GM21717 (cell line): ENCODE results near the gene PRKAR1B.

Experiments
- ATAC-seq: cut with Tn5 transposase; IDR thresholded peaks from one replicate; pipeline ENCODE4 v1.9.1; 2021; ENCODE audit warnings: mild to moderate bottlenecking, moderate library complexity; ENCODE audit not compliant: unreplicated experiment

PRKAR1B gene

DNA sequence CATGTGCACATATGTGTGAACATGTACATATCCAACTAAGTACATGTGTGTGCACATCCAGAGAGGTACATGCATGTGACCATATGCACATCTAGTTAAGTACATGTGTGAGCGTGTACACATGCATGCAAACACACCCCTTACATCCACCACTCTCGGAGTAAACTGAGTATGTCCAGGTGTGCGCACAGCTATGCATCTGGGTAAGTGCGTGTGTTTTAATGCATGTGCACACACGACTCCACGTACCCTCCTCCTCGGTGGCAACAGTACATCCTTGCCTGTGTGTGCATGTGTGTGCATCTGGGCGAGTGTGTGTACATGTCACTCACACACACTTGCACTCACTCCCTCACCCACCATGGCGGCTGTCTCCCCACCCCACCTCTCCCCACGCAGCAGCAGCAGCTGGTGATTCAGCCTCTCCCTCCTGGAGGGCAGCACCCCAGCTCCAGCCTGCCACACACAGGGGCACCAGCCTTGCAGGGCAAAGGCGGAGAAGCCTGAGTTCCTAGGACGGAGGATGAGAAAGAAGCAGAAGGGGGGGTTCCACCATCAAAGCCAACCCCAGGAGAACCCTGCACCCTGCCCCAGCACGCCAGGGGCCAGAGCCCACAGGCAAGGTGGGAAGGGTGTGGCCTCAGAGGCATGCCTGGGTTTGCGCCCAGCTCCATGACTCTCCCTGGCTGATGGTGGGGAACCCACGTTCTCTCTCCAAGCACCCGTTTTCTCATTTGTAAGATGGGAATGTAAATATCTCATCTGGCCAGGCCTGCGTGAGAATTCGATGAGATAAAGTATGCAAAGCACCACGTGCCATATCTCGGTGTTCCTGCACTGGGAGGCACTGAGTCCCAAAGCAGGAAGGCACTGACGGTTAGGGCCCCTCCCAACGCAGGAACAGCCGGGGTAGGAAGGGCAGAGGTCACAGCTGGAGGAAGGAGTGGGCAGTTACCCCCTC lies 28.3 kb downstream of the PRKAR1B start:
- ATAC-seq = no peak

DNA sequence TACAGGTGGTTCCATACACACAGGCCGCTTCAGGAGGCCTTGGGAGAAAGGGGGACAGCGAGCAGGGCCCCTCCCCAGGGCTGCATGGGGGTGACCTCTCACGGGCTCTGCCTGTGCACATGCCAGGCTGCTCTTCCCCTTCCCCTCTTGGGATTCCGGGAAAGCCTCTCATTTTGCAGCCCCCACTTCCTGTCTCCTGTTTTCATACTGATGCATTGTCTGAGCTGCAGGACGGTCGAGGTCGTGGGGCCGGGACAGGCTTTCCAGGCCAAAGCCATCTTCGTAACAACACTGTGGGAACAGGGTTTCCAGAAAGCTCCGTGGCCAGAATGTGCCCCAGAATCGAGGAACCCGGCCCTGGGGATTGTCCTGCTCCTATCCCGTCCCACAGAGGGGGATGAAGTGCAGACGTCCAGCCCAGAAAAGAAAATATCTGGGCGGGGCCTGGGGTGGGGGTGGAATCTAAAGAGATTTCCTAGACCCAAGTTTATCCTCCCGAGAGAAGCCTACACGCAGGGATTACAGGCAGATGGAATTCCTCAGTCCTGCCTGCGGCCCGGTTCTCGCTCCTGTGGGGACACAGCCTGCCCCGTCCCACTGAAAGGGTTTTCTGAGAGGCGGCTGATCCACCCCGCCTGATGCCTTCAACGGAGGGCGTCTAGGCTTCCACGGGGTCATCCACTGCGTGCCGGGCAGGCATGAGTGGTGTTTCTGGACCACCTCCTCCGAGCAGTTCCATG lies 30.1 kb downstream of the PRKAR1B start:
- ATAC-seq = no peak

DNA sequence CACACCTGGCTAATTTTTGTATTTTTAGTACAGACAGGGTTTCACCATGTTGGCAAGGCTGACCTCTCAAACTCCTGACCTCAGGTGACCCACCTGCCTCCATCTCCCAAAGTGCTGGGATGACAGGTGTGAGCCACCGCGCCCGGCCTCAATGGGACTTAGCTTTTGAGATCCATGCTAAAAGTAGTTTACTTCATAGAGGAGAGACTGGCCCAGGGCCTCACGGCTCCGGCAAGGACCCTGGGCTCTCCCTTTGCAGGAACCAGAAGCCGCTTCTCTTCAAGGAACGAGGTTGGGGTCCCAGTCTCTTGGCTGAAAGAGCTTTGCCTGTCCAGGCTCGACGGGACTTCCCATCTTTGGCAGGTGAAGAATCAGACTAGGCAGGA lies 30.7 kb downstream of the PRKAR1B start:
- ATAC-seq = no peak

DNA sequence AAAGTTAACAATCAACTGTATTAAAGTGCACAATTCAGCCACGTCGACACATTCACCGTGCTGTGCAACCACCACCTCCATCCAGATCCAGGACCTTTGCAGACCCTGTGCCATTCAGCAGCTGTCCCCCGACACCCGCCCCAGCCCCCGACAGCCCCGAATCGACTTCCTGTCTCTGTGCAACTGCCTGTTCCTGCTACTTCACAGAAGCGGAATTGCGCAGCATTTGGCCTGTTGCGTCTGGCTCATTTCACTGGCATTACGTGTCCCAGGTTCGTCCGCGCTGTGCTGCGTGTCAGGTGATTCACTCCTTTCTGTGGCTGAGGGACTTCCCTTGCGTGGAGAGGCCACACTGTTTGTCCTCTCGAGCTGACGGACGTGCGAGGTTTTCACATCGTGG lies 33.8 kb downstream of the PRKAR1B start:
- no peak for ATAC-seq

DNA sequence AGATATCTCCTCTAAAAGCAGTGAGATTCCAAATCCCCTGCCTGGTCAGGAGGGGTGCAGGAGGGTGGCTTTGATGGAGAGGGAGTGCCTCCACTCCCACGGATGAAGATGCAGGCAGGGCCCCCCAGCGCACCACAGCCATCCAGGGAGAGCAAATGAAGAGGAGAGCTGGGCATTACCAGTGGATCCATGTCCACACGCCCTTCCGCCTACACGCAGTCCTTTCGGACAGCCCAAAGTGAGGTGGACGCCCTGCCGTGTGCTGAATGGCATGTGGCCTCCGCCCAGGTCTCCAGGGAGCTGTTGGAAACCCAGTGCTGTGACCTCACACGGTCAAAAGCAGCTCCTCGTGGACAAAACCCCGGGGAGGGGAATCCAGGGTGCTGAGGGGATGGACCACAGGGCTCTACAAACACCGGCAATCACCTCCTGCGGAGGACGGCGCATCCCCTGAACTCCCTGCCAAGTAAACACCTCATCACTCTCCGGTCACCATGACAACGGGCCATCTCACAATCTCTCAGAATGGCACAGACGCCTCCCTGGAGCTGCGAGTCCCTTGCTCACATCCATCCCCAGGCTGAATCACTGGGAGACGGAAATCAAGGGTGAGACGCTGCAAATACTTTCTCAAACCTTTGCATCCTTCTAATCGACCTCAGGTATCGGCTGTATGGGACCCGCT lies 35.6 kb downstream of the PRKAR1B start:
- no peak for ATAC-seq

DNA sequence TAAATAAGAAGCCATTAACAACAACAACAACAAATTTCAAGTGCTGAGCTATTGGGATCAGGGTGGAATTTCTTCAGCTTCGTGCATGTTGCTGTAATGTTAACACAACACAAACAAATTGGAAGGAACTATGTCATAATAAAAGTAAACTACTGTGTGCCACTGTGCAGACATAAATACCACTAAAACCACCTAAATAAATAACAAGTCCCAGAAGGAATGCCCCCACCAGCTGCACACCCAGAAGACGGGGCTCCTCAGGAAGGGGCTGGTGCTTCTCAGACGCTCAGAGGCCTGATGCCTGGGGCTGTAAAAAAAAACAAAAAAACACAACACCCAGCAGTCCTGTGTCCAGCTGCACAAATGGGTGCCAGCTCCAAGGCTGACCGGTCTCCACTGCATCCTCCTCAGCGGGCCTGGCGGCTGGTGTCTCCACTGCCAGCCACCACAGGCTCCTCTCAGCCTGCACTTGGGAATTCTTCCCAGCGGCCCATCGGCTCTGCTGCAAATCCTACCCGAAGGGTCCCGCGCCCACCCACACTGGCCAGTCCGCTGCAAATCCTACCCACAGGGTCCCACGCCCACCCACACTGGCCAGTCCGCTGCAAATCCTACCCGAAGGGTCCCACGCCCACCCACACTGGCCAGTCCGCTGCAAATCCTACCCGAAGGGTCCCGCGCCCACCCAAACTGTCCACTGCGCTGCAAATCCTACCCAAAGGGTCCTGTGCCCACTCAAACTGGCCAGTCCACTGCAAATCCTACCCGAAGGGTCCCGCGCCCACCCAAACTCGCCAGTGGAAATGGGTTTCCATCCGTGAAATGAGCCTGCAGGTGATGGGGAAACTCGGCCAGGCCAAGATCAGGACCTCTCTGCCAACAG lies 36.4 kb downstream of the PRKAR1B start:
- ATAC-seq = no peak

DNA sequence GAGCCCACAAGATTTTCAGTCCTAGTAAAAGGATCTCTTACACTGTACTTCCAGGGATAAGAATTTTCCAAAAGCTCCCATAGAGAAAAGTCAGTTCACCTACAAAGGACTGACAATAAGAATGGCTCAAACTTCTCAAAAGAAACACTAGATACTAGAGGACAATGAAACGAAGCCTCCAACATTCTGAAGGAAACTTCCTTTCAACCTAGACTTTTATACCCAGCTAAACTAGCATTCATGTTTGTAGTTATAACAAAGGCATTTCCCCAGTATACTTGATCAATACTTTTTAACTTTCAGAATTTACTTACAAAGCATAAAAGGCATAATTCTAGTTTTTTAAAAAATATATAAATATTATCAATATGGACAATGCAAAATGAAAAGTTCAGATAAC lies 41.5 kb downstream of the PRKAR1B start:
- ATAC-seq = no peak

DNA sequence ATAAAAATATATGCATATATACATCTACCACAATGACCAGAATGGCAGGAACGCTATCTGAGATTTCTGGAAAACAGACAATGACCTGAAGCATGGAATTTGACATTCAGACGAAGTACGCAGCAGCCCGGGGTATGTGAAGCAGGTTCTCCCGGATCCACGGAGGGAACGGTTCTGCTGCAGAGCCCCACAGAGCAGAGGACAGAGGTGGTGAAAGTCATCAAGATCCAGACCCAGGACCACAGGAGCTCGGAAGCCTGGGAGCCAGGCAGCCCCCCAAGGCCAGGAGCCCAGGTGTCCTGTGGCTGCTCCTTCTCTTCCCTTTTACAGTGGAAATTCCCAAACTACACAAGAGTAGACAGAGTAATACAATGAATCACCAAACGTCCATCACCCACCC lies 42.7 kb downstream of the PRKAR1B start:
- ATAC-seq = no peak

DNA sequence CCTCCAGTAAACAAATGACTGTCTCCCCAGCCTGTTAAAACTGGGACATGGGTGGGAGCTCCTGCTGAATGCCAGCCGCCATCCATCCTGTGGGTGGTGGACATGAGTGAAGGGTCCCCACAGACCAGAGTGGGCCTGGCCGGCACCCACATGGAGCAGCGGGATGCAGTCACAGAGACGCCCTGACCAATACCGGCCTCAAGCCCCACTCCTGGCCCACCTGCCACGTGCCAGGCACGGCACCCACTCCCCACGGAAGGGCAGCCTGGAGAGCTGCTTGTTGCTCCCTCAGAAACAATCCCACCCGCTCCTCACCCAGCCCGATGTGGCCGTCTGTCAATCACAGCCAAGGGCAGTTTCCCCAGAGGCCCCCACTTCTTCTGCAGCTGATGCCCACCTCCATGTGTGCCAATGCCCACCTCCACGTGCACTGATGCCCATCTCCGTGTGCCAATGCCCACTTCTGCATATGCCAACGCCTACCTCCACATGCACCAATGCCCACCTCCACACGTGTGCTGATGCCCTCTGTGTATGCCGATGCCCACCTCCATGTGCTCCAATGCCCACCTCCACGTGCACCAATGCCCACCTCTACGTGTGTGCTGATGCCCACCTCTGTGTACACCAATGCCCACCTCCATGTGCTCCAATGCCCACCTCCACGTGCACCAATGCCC lies 43.4 kb downstream of the PRKAR1B start:
- no peak for ATAC-seq

DNA sequence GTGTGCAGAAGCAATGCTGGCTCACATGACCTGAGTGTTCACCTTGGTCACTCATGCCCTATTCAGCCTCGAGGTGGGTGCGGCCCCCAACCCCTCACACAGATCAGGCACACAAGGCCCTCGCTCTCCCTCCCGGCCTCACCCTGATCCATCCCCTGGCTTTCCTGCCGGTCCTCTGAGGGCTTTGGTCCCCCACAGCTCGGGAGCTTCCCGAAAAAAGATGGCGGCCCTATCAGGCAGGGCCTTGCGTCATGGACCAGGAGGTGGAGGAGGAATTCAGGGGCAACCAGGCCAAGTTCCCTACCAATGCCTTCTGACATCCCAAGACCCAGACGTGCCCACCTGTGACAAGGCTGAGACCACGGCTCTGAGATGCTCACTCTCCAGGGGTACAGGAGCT lies 44.3 kb downstream of the PRKAR1B start:
- no peak for ATAC-seq

DNA sequence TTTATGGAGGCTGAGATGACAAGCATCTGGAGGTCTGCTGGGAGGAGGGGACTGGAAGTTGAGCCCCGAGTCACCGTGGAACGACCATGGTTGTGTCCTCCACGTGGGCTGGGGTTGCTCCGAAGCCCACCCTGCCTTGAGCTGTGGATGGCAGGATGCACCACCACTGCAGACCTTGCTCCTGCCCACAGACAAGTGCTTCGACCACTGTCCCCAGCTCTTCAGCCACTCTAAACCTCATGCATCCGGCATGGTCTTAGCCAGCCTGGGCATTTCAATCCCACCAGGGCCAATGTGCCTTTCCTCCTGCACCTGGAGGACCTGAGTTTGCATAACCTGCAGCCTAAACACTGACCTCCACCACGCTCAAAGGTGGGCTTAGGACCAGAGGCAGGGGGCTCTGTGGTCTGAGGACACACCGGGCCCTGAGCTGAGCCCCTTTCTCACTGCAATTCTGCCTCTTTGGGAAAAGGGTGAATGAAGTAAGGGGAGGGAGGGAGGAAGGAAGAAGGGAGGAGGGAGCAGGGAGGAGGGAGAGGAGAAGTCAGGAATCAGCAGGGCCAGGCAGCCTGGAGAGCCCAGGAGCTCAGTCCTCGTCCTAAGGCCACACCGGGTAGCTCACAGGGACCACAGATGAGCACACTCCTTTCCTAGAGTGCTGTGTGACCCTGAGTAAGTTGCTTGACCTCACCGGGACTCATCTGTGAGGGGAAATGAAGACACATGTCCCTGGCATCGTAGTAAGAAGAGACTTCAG lies 45.4 kb downstream of the PRKAR1B start:
- no peak for ATAC-seq

DNA sequence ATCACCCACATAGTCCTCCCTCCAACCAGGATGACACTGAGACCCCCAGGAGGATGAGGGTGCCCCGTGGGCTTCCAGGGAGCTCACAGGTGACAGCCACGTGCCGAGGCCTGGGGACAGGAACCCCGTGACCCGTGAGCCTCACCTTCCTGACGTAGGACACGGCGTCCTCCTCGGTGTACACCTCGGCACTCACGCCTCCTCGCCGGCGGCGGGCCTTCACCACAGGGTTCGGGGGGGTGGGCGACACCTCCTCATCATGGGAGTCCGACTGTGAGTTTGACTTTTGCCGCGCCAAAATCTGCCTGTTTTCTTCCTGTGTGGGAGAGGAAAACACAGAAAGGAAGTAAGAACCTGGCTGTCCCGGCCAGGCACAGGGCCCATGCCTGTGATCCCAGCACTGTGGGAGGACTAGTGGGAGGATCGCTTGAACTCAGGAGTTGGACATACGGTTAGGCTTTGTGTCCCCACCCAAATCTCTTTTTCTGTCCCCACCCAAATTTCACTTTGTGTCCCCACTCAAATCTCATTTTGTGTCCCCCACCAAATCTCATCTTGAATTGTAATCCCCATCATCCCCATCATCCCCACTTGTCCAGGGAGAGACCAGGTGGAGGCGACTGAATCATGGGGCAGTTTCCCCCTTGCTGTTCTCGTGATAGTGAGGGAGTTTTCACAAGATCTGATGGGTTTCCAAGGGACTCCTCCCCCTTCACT lies 46.5 kb downstream of the PRKAR1B start:
- ATAC-seq = no peak

DNA sequence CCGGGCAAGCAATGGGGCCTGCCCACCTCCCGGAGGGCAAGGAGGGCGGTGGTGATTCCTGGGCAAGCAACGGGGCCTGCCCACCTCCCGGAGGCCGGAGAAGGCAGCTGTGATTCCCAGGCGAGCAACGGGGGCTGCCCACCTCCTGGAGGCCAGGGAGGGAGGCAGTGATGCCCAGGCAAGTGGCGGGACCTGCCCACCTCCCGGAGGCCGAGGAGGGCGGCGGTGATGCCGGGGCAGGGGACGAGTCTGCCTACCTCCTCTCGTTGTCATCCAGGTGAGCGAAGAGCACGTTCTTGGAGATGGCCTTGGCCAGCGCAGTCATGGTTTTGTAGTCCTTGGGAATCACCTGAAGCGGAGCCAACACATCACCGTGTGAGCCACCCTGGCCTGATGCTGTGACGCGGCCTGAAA lies 50.1 kb downstream of the PRKAR1B start:
- no peak for ATAC-seq

DNA sequence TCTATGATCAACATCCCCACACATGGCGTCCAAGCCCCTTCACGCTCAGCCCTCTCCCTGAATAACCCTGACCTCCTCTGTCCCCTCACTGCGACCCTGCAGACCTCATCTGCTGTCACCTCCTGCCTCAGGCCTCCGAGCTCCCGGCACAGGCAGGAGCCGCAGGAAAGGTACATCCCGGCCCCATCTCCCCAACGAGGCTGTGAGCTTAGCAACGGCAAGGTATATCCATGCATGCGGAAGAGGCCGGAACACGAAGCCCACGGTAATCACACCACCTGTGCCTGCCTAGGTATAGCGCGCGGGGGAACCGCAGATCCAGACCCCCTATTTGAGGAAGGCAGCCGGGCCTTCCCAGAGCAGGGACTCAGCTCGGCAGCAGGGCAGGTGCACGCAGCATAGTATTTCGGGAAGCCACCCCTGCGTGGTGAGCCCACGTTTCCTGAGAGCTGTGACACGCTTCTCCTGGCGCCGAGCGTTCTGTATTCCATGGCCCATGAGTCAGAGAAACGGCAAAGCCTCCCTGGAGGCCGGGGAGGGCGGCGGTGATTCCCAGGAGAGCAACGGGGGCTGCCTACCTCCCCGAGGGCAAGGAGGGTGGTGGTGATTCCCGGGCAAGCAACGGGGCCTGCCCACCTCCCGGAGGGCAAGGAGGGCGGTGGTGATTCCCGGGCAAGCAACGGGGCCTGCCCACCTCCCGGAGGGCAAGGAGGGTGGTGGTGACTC lies 50.7 kb downstream of the PRKAR1B start:
- no peak for ATAC-seq

DNA sequence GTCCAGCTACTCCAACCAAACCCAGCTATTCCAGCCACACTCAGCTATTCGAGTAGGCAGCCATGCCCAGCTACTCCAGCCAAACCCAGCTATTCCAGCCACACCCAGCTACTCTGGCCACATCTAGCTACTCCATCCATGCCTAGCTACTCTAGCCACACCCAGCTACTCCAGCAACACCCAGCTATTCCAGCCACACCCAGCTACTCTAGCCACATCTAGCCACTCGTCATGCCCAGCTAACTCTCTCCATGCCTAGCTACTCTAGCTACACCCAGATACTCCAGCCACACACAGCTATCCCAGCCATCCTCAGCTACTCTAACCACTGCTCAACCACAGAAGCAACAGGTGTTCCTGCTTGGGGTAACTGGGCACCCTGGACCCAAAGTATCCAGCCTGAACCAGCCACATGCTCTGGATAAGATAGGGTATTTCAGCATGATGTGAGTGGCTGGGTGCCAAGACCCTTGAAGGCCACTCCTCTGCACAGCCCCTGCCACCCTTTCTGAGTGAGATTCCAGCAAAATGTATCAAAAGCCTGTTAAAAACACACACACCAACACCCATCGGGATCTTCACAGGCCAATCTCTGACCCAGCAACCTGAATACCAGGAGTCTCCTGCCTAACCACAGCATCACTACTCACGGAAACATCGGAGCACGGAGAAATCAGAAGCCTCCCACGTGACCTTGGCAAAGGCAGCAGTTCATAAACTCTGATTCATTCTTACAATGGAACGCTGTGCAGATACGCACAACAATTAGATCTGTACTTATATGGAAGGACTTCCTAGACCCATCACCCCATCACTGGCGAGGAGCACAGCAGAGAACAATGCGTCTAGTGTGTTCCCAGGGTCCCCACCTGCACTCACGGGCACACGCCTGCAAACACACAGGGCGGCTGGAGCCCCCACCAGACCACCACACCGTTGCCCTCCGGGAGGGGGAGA lies 52.3 kb downstream of the PRKAR1B start:
- no peak for ATAC-seq

DNA sequence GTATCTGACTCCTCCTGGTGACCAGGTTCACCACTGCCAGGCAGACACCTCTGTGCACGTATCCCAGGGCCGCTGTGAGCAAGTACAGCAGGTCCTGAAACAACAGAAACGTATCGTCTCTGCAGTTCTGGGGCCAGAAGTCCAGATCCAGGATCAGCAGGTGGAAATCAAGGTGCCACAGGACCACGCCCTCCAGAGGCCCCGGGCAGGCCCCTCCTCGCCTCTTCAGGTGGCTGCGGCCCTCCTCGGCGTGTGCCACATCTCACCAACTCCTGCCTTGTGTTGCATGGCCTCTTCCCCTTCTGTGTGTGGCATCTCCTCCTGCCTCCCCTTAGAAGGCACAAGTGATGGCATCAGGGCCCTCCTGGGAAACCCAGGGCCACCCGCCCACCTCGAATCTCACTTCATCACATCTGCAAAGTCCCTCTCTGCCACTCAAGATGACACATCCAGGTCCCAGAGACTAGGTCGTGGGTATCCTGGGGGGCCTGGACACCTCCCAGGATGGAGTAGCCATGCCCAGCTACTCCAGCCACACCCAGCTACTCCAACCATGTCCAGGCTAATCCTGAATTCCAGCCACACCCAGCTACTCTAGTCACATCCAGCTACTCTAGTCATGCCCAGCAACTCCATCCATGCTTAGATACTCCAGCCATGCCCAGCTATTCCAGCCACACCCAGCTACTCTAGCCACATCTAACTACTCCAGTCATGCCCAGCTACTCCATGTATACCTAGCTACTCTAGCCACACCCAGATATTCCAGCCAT lies 53.2 kb downstream of the PRKAR1B start:
- ATAC-seq = no peak
